OCI-LY7 (cell line): ENCODE results near the gene IGSF9.

ENCODE experiments used
- CTCF ChIP-seq: fragments of 200-600 bp; sonication (generic); conservative IDR thresholded peaks from 2 replicates; pipeline ENCODE4 v1.5.1; 2014; ENCODE audit warnings: mild to moderate bottlenecking, antibody characterized with exemption, low read length, moderate library complexity, mixed read lengths
- EZH2phosphoT487 ChIP-seq: fragments of 200-600 bp; sonication (generic); IDR thresholded peaks from 2 replicates; pipeline ENCODE4 v1.6.1; 2018; ENCODE audit warnings: low read depth, borderline replicate concordance, mild to moderate bottlenecking, mixed run types, antibody characterized with exemption, low read length, moderate library complexity, mixed read lengths

GRCh38 chr1:159900086-159900680, 45.2 kb downstream of the IGSF9 start, which contains the start of gene CFAP45:
- TF ChIP-seq CTCF (no peak), EZH2phosphoT487 (no peak)
